Ishikawa (cell line): ENCODE data around the gene PPFIBP2.

Experiments used
- CEBPB ChIP-seq: IDR thresholded peaks from 2 replicates; pipeline ENCODE4 v1.6.1; 2012
- CREB1 ChIP-seq: IDR thresholded peaks from 2 replicates; pipeline ENCODE4 v1.6.1; 2012; ENCODE audit warnings: low read depth
- EGR1 ChIP-seq: IDR thresholded peaks from 2 replicates; pipeline ENCODE4 v1.6.1; 2012
- EP300 ChIP-seq: IDR thresholded peaks from 2 replicates; pipeline ENCODE4 v1.6.1; 2012; ENCODE audit warnings: borderline replicate concordance
- FOXM1 ChIP-seq: IDR thresholded peaks from 2 replicates; pipeline ENCODE4 v1.6.1; 2012; ENCODE audit warnings: low read depth, borderline replicate concordance
- NFIC ChIP-seq: IDR thresholded peaks from 2 replicates; pipeline ENCODE4 v1.6.1; 2012
- RAD21 ChIP-seq: IDR thresholded peaks from 2 replicates; pipeline ENCODE4 v1.6.1; 2012; ENCODE audit warnings: low read depth
- TAF1 ChIP-seq: IDR thresholded peaks from 2 replicates; pipeline ENCODE4 v1.6.1; 2012; ENCODE audit warnings: low read depth, mild to moderate bottlenecking
- TCF12 ChIP-seq: IDR thresholded peaks from 2 replicates; pipeline ENCODE4 v1.6.1; 2012; ENCODE audit warnings: low read depth
- TEAD4 ChIP-seq: IDR thresholded peaks from 2 replicates; pipeline ENCODE4 v1.6.1; 2012
- YY1 ChIP-seq: IDR thresholded peaks from 2 replicates; pipeline ENCODE4 v1.6.1; 2012; ENCODE audit warnings: low read depth
- ZBTB7A ChIP-seq: IDR thresholded peaks from 2 replicates; pipeline ENCODE4 v1.6.1; 2012; ENCODE audit warnings: low read depth
- TF ChIP-seq, protein P1 (sequence below): IDR thresholded peaks from 2 replicates; pipeline ENCODE4 v1.6.1; 2012
- TF ChIP-seq, protein P2 (sequence below): IDR thresholded peaks from 2 replicates; pipeline ENCODE4 v1.6.1; 2012; ENCODE audit warnings: low read depth, mild to moderate bottlenecking
- TF ChIP-seq, protein P3 (sequence below): IDR thresholded peaks from 2 replicates; pipeline ENCODE4 v1.6.1; 2012

PPFIBP2 gene

GRCh38 chr11:7639643-7640025, 125.8 kb downstream of the PPFIBP2 start:
- no peak for TF ChIP-seq TAF1
- TF ChIP-seq NFIC, result peak; percentile 64

DNA sequence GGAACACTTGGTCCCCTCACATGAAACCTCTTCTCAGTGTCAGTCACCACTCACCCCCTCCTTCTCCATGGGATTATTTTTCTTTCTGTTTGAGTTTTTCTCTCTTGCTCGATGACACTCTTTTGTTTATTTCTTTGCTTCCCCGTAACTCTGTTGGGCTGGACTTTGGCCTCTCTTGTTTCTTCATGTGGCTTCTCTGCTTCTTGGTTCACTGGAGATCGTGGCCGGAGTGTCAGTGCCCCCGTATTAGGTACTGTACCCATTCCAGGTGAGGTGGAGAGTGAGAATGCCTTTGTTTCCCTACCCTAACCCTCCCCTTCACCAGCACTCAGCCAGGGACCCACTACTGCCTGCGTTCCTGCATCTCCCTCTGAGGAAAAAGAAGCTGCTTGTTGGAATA, 127.0 kb downstream of the PPFIBP2 start:
- no peak for TF ChIP-seq CEBPB
- TF ChIP-seq CREB1, result no peak
- no peak for TF ChIP-seq FOXM1
- no peak for TF ChIP-seq EP300
- TF ChIP-seq, protein P1, sequence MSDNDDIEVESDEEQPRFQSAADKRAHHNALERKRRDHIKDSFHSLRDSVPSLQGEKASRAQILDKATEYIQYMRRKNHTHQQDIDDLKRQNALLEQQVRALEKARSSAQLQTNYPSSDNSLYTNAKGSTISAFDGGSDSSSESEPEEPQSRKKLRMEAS, result no peak
- no peak for TF ChIP-seq TAF1
- no peak for TF ChIP-seq ZBTB7A
- no peak for TF ChIP-seq TCF12

- TF ChIP-seq TEAD4 (no peak), NFIC (no peak), FOXM1 (no peak), YY1 (no peak), ZBTB7A (no peak)
- TF ChIP-seq, protein P2, sequence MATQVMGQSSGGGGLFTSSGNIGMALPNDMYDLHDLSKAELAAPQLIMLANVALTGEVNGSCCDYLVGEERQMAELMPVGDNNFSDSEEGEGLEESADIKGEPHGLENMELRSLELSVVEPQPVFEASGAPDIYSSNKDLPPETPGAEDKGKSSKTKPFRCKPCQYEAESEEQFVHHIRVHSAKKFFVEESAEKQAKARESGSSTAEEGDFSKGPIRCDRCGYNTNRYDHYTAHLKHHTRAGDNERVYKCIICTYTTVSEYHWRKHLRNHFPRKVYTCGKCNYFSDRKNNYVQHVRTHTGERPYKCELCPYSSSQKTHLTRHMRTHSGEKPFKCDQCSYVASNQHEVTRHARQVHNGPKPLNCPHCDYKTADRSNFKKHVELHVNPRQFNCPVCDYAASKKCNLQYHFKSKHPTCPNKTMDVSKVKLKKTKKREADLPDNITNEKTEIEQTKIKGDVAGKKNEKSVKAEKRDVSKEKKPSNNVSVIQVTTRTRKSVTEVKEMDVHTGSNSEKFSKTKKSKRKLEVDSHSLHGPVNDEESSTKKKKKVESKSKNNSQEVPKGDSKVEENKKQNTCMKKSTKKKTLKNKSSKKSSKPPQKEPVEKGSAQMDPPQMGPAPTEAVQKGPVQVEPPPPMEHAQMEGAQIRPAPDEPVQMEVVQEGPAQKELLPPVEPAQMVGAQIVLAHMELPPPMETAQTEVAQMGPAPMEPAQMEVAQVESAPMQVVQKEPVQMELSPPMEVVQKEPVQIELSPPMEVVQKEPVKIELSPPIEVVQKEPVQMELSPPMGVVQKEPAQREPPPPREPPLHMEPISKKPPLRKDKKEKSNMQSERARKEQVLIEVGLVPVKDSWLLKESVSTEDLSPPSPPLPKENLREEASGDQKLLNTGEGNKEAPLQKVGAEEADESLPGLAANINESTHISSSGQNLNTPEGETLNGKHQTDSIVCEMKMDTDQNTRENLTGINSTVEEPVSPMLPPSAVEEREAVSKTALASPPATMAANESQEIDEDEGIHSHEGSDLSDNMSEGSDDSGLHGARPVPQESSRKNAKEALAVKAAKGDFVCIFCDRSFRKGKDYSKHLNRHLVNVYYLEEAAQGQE, result no peak
- TF ChIP-seq, protein P3, sequence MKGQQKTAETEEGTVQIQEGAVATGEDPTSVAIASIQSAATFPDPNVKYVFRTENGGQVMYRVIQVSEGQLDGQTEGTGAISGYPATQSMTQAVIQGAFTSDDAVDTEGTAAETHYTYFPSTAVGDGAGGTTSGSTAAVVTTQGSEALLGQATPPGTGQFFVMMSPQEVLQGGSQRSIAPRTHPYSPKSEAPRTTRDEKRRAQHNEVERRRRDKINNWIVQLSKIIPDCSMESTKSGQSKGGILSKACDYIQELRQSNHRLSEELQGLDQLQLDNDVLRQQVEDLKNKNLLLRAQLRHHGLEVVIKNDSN, result no peak
- TF ChIP-seq, protein P1, result 0 out of 2 replicates have a peak, but pooled peaks have one; percentile 23
These were observed 128.9 kb downstream of the PPFIBP2 start for GRCh38 chr11:7642747-7643146.

DNA sequence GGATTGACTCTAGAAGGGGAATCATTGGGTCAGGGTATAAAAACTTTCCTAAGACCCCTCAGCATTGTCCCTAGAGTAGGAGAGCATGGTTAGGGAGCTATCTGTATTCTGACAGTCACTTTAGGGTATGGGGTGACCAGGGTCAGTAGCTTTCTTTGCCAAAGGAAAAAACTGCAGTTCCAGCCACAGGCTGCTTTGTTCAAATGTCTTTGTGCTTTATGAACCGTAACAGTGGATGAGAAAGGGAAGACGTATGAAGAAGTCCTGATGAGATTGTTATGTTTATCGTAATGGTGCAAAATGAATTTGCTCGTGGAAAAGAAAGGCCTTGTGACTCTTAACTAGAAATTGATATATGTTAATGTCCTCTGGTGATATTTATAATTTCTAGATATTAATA, 129.5 kb downstream of the PPFIBP2 start:
- TF ChIP-seq CREB1 (no peak), EGR1 (no peak), TEAD4 (no peak), RAD21 (no peak), ZBTB7A (no peak), TCF12 (no peak), FOXM1 (no peak), EP300 (no peak), CEBPB (no peak), YY1 (no peak), NFIC (no peak), TAF1 (no peak)
- TF ChIP-seq, protein P1, result no peak
- TF ChIP-seq, protein P2, result no peak
- TF ChIP-seq, protein P3, result no peak

DNA sequence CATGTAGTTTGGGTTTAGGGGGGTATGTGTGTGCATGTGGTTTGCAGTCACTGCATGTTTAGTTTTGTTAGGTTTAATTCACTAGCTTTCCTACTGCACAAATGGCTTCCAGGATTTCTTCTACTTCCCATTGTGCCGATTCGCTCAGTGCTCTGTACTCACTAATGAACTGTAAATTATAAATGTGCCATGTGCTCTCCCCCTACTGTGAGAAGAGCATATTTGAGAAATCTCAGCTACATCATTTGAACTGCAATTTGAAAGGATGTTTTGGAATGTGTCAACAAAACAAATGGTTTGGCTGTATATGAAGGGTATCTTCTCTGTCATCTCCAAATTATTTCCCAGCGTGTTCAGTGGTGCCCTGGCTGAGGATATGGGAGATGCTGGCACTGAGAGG, 131.4 kb downstream of the PPFIBP2 start:
- TF ChIP-seq ZBTB7A (no peak), YY1 (no peak), EGR1 (no peak), NFIC (no peak), FOXM1 (no peak), TAF1 (no peak), TEAD4 (no peak), TCF12 (no peak), RAD21 (no peak), CREB1 (no peak), EP300 (no peak), CEBPB (no peak)
- TF ChIP-seq, protein P2, result no peak
- TF ChIP-seq, protein P3, result no peak
- TF ChIP-seq, protein P1, result no peak
